HG03378 (cell line): Measurements from ENCODE around the gene UFD1.

ENCODE experiments used
- ATAC-seq: cut with Tn5 transposase; IDR thresholded peaks from one replicate; pipeline ENCODE4 v1.9.1; 2021; ENCODE audit warnings: mild to moderate bottlenecking, moderate library complexity; ENCODE audit not compliant: unreplicated experiment

The UFD1 gene

DNA sequence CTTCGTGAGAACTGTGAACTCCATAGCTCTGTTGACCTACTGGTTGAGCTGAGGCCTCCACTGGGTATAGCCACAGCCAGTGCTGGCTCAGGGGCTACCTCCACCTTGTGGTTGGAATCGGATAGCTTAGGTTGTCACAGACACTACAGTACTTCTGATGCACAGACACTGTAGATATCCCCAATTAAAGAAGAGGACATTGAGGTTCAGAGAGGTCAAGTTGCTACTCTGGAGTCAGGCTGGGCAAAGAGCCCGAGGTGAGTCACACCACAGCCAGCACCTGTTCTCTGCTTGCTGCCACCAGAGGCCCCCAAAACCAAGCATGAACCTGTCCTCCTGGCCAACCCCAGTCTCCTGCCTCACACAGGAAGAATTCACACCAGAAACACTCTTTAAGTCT lies 5.4 kb downstream of the UFD1 start:
- no peak for ATAC-seq

DNA sequence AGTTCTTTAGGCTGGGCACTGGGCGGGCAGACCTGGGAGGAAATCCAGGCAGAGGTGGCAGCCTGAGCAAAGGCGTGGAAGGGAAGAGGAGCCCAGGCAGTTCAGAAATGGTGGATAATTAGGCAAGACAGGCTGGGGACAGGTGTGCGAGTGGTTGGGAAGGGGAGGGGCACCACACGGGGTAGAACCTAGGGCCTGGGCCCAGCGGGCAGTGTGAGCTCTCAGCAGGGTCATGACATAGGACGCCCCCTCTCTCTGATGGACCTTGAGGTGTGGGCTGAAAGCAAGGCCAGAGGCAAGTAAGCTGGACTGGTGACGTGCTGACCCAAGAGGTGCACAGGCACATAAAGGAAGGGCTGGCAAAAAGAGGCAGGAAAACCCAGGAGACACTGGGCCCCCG lies 6.8 kb downstream of the UFD1 start:
- no peak for ATAC-seq

DNA sequence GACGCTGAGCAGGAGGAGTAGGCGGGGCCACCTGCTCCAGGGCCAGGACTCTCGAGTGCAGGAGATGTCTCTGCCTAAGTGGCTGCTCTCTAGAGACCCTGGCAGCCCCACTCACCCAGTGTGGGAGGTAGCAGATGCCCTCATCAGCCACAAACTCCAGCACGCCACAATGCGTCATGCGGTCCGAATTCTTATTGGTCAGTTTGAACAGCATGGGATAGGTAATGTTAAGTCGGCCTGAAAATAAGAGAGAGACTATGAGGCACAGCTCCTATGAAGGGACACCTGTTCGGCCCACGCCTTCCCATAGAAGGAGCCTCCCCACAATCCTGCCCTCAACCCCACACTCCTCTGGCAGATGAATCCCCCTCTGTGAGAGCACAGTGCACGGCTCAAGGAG lies 7.4 kb downstream of the UFD1 start:
- ATAC-seq, result no peak

DNA sequence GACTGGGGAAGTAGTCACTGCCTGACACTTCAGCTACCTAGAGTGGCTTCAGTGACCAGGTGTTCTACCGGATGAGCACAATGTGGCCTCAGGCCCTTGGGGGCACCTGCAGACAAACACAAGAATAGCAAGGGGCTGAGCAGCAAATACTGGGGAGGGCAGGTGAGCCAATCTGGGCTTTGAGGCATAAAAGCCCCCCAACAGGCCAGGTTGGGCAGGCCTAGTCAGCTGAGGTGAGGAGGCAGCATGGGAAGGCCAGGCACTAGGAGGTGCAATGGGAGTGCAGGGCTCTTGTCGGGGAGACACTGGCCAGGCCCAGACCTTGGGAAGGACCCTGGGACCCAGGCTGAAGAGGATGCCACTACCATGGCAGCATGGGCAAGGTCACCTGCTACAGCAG lies 9.0 kb downstream of the UFD1 start:
- no peak for ATAC-seq

DNA sequence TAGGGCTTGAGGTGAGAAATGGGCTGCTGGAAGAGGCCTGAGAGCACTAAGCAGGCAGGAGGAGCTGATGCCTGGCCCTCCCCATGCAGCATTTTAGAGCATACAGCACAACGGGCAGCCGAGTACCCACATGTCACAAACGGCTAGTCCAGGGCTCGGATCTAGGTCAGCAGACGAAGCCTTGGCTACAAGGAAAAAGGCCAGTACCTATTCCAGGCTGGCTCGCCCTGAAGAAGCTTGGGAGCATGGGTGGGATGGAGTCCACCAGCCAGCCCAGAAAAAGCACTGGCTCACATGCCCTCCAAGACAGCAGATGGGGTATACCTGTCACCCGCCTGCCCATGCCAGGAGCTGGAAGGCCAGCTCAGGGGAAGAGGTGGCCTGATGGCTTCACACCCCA lies 9.6 kb downstream of the UFD1 start:
- no peak for ATAC-seq

DNA sequence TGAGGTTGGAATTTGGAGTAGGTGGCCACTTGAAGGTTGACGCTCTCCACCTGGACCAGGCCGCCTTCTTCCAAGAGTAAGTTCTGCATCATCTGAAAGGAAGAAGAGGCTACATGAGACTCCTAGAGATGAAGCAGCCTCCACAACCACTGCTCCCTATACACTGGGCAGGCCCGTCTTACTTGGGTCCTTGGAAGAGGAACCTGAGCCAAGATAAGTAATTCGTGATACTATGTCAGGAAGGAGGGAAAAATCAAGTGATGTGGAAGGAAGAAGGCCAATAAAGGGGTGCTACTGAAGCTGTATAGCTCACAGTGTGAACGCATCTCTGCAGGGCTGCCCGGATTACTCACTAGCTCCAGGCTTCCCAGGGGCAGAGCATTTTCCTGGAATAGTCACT lies 11.1 kb downstream of the UFD1 start:
- no peak for ATAC-seq

DNA sequence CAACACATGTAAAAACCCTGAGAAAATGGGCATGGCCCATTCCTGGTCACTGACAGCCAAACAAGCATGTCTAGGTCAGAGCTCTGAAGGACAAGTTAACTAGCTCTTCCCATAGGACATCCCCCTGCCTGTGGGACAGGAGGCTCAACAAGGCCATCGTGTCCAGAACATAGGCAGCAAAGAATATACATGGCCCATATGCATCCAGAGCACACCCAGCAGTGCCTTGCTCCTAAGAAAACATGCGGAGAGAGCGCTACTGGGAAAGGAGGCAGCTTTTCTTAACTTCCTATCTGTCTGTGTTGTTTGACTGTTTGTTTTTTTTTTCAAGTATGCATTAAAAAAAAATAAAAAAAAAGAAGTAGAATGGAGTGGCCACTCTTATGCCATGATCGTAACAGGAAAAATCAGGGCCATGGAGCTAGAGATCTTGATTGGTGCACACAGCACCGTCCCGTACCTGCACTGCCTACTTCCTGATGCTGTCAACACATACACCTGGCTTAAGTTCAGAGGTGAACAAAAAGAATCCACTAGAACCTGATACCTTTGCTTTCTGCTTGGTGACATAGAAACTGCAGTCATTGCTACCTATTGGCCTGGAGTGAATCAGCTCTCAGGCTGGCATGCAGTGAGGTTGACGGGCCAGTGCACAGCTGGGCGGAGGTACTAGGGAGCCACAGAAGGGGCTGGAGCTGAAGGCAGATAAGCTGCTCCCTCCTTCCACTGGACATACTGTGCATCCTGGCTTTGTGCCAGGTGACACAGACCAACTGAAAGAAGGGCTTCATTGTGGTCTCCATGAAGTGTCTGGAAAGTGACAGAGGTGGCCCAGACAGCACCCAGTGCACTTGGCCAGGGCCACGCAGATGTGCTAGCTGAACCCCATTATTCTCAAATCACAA lies 11.9 kb downstream of the UFD1 start:
- ATAC-seq, result no peak

DNA sequence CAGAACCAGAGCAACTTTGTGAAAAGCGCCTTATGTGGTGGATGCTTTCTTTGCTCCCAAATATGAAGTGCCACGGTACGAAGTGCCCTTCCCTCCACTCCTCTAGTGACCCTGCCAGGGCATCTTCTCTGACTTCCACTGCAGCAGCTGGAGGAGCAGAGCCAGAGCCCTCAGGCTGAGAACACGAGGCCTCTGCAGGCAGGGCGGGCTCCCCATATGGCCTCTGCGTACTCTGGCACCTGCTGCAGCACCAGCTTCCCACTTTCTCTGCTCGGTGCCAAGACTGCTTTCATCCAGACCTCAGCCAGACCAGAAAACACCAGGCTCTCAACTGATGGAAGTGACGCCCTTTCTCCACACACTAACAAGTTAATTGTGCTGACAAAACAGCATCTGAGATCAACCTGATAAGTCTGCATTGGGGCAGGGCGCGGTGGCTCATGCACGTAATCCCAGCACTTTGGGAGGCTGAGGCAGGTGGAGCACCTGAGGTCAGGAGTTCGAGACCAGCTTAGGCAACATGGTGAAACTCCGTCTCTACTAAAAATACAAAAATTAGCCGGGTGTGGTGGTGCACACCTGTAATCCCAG lies 12.8 kb downstream of the UFD1 start:
- ATAC-seq, result no peak

DNA sequence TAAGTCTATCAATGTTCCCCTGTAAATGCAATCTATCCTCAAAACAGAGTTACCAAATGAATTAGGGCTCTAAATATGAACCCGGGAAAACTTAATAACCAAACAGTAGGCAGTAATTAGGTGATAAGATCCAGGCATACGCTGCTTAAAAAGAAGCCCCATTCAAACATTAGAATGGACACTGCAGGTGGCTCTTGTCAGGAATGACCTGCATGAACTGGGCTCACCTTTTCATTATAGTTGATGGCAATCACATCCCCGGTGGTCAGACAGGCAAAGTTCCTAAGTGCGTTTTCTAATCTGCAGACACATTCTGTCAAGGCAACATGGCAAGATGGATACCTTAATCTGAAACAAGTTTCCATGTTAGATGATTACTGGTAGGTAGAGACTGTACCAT lies 14.0 kb downstream of the UFD1 start:
- no peak for ATAC-seq

DNA sequence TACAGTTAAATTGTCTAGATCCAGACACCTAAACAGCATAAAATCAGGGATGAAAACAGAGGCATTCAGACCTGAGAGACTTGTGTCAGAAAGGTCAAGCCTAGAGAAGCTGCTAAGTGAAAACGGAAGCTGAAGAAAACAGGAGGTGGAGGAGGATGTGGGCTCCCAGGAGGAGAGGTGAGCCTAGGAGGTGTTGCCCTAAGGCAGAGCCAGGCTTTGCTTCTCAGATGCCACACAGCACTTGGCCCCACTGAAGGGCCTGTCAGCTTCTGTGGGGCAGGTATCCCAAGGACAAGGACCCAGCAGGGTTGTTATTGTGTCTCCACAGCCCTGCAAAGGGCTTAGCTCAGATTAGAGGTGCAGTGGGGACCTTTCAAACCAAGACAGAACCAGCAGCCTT lies 14.4 kb downstream of the UFD1 start:
- ATAC-seq, result no peak

DNA sequence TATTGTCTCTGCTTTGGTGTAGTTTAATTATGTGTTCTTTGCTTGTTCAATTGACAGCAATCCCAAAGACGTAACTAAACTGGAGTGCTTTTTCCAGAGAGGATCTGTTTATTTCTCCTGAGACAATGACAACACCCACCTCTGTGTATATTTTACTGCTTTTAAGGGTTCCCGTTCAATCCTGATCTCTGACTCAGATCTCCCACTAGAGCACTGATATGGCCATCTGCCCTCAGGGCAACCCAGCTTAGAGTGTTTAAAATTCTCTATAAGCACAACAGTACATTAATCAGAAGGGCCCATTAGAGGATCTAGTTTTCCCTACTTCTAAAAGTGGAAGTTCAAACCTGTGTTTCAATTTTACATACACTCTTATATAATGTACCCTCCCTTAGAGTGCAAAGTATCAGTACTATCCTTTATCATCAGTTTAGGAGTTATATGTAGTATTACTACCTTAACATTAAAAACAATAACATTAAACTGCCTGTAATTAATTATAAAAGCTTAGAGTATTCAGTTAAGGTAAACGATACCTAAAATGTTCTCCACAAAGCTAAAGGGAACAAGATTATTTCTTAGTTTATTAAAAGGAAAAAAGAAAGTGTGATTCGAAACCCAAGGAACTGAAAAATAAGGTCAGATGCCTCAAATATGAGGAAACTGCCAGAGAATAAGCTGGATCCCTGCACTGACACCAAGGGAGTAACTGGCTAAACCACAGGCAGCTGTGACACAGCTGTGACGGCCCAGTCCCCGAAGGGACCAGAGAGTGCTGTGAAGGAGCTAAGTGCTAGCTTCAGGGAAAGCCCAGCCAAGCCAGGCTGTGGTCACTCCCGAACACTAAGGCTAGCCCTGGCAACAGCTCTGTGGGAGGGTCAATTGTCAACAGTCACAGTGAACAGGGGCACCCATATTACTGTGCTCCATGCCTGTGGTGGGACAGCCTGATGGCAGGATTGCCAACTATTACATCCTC lies 15.2 kb downstream of the UFD1 start:
- ATAC-seq, result no peak

DNA sequence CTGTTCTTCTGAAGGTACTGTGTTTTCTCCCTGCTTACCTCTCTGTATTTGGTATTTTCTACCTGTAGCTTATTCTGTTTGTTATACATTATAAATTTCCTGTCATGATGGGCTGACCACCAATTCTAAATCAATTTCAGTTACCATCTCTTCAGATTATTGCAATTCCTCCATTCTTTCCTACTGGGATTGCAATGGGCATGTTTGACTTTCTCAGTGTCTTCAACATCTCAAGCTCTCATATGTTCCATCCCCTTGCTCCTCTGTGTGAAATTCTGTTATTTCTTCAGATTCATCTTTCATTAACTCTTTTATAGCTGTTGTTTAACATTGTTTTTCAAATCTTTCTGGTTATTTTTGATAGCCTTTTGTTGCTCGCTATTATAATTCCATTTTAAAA lies 16.0 kb downstream of the UFD1 start:
- ATAC-seq, result no peak

DNA sequence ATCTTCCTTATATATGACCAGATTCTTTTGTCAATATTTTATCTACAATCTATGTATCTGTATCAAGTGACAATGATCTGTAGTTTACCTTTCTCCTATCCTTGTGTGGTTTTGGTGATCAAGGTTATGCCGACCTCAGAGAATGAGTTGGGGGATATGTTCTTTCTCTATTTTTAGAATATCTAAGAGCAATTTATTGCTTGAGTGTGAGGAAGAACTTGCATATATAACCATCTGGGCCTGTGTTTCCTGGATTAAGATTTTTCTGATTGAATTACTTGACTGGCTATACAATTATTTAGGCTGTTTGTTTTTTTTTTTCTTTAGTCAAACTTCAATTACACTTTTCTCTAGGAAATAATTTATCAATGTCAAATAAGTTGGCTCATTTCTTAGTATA lies 17.5 kb downstream of the UFD1 start:
- no peak for ATAC-seq

DNA sequence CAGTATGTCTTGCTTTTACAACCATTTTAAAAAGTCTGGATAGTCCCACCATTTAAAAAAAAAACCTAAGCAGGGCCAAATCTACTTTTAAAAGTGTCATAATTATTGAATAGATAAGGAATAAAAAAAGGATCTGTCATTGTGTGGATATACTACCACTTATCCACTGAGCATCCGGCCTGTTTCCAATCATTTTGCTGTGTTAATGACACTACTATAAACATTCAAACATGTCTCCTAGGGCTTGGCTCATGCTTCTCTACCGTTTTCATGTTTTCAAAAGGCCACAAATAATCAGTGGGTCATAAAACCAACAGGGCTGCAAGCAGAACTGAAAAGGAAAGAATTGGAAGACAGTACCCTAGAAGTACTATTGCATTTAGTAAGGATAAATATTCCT lies 19.0 kb downstream of the UFD1 start:
- ATAC-seq, result no peak

DNA sequence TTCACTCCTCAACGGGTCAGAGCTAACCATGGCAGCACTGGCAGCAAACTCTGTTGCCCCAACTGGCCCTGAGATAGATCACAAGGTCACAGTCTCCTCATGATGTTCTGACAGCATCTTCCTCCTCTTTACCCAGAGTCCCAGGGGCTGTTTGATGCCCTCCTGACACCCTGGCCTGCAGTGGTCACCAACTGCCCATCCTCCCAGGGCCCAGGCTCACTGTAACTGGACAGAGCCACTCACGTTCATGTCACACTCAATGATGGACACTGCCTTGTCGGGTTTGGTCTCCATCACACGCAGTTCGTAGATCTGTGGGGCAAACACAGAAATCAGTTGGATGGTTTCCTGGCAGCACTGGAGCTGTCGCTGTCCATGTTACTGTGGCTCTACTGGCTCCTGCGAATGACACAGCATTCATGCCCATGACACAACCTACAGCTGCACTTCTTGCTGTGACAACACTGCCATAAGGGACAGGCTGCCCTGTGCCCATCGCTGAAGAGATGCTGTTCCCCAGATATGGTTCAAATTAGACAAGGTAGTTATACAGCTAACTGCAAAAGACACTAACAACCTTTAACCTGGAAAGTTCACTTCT lies 21.1 kb downstream of the UFD1 start:
- no peak for ATAC-seq

DNA sequence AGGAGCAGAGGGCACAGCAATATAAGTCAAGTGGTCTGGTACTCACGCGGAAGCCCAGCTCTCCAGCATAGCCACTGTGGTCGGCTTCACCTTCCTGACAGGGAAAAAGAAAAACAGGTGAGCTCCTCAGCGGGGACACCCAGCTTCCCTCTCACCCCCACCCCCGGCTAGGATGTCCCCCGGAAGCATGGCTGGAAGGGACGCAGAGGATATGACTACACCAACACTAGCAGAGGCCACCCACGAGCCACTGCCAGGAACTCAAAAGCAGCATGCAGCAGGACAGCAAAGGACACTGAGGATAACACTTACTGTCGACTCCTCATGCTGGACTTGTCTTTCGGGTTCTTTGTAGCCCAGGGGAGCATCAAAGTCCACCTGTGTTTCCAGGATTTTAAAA lies 22.5 kb downstream of the UFD1 start:
- ATAC-seq, result no peak

DNA sequence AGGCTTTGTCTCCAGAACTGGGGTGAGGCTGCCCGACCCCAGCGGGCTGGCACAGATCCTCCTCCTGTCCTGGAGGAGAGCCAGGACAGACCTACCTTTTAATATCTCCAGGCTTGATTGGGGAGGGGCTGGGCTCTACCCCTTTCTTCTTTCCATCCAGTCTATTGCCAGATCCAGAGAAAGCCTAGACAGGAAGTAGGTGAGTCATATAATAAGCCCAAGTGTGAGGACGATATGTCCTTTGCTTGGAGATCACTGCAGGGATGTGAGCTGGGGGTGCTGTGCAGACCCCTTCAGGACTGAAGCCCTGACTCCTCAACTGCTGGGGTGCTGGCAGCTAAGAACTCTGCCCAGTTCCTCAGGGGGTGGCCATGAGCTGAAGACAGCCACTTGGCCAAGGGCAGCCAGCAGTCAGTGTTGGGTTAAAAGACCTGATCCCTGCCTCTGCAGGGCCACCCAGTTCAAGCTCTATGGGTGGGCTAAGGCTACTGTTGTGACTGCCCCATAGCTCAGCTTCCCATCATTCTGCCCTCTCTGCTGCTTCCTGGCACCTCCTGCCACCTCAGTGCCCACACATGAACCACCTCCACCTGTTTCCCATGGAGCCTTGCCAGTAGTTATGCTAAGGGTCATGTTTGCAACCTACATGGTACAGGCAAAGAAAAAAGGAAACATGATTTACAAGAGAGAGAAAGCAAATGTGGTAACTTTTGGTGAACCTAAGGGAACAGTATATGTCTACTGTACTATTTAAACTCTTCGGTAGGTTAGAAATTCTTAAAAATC lies 23.2 kb downstream of the UFD1 start:
- no peak for ATAC-seq

DNA sequence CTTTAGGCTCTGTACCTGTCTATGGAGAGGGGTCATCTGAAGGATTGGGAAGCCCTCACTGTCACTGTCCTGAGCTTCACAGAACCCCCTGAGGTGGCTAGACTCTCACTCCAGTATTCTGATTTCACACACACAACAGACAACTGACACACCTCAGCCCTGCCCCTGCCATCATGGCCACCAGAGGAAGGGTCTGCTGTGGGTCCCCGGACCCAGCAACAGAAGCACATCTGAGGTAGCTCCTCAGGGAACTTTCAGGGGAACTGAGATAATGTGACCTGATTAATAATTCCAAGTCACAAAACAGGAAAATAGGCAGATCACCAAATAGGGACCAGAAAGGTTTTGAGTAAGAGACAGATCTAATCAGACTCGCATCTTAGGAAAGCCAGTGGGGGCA lies 24.0 kb downstream of the UFD1 start:
- no peak for ATAC-seq

DNA sequence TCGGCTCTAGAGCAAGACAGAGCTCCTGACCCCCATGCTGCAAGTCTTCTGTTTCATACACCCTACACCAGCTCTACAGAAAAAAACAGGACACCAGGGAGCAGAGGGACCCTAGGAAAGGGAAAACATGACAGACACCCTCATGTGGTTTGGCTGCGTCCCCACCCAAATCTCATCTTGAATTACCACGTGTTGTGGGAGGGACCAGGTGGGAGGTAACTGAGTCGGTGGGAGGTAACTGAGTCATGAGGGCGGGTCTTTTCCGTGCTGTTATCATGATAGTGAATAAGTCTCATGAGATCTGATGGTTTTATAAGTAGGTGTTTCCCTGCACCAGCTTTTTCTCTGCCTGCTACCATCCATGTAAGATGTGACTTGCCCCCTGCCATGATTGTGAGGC lies 24.8 kb downstream of the UFD1 start:
- no peak for ATAC-seq

DNA sequence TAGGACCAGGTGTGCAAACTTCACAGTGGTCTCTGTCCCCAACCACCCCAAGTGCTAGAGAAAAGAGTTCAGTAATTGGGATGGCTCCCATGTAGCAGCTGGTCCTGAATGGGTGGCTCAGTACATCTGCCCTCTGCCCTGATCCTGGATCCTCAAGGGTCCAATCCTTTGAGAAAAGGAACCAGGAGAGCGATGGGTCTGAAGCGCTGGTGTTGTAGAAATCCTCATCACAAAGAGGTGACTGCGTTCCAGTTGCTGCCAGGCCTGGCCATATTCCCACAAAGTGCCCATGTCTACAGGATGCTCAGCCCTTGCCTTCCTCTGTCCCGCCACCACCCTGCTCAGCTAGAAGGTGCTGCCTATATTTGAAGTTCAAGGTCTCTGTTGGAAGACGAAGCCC lies 25.3 kb downstream of the UFD1 start:
- ATAC-seq, result no peak
